Measurements from ENCODE around the gene OVOL1. TPM values are rescaled to one million over a fixed set of nuclear protein-coding genes. Genes with fewer than 3 reads are reported as not detected.

The OVOL1 gene
- total RNA-seq, 2 donors from 2014 or later, result 3.4 to 5.5 TPM

- DNase-seq, result peak; percentile 37
- WGBS, 2 experiments (ENCODE audit: insufficient coverage in 1 of 2, insufficient read length in 1 of 2), result 92 to 100% methylated on average over 3 to 9 of the region's 9 CpGs
- Histone ChIP-seq H3K4me3 (ENCODE audit: low read length) (no peak overlapping the region), H3K4me1 (ENCODE audit: control insufficient read depth, insufficient read depth, low read length) (no peaks in the 10 kb centered on the region), H3K36me3 (ENCODE audit: control insufficient read depth, insufficient read depth, low read length) (peaks cover 16% of the 10 kb centered on the region), H3K27me3 (ENCODE audit: control insufficient read depth, insufficient read depth, low read length, poor library complexity, severe bottlenecking) (peaks cover 52% of the 10 kb centered on the region), H3K9ac (ENCODE audit: extremely low read depth, low read length, poor library complexity, severe bottlenecking) (no peak overlapping the region), H3K9me3 (ENCODE audit: control insufficient read depth, low read length) (no peaks in the 10 kb centered on the region), H3K27ac (ENCODE audit: low read depth, low read length) (no peak overlapping the region)
- Mint-ChIP-seq H3K27ac (no peak overlapping the region), H3K4me3 (no peak overlapping the region), H3K27me3 (ENCODE audit: insufficient read depth) (peaks cover 50% of the 10 kb centered on the region), H3K36me3 (ENCODE audit: low read depth) (peaks cover 6% of the 10 kb centered on the region), H3K4me1 (peaks cover 4% of the 10 kb centered on the region), H3K9me3 (no peaks in the 10 kb centered on the region)
- no peak for TF ChIP-seq CTCF (conservative IDR thresholded peaks at IDR 0.05)
Observed at GRCh38 chr11:65782816-65783228, 4.0 kb upstream of the OVOL1 start.

DNA sequence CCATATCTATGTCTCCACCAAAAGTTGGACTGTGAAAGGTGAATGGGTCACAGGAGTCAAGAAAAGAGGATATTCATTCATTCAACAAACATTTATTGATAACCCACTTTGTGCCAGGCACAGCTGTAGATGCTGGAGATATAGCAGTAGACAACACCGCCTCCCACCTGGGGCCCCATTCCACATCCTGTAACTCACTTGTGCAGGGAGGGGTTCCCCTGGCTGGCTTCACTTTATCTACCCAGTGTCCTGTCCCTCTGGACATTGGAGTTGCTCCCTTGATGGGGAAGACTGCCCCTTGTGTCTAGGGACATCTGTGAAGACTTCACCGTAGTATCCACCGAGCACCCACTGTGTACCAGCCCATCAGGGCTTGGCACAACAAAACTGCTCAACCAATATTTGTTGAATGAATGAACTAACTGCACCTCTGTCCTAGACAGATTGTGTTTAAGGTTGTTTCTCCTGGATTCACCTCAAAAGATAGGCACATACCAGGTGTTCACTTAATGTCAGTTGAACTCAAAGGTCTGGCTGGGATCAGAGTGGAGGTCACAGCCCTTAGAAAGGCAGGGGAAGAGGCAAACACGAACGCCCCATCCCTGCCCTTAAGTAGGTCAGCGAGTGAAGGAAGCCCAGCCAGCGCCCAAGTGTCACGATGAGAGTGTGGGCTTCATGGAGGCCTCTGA lies 1.4 kb upstream of the OVOL1 start:
- Histone ChIP-seq H3K4me3 (ENCODE audit: low read length) (no peak overlapping the region), H3K36me3 (ENCODE audit: control insufficient read depth, insufficient read depth, low read length) (no peaks in the 10 kb centered on the region), H3K4me1 (ENCODE audit: control insufficient read depth, insufficient read depth, low read length) (peaks cover 18% of the 10 kb centered on the region), H3K27ac (ENCODE audit: low read depth, low read length) (no peak overlapping the region), H3K9ac (ENCODE audit: extremely low read depth, low read length, poor library complexity, severe bottlenecking) (no peak overlapping the region), H3K27me3 (ENCODE audit: control insufficient read depth, insufficient read depth, low read length, poor library complexity, severe bottlenecking) (peaks cover 67% of the 10 kb centered on the region), H3K9me3 (ENCODE audit: control insufficient read depth, low read length) (no peaks in the 10 kb centered on the region)
- Mint-ChIP-seq H3K9me3 (no peaks in the 10 kb centered on the region), H3K27me3 (ENCODE audit: insufficient read depth) (peaks cover 62% of the 10 kb centered on the region), H3K27ac (no peak overlapping the region), H3K36me3 (ENCODE audit: low read depth) (peaks cover 3% of the 10 kb centered on the region), H3K4me1 (peaks cover 19% of the 10 kb centered on the region), H3K4me3 (peak overlapping the region; percentile 75)
- WGBS, 2 experiments (ENCODE audit: insufficient coverage in 1 of 2, insufficient read length in 1 of 2), result 83 to 88% methylated on average over 8 of the region's 8 CpGs
- DNase-seq, result no peak
- no peak for TF ChIP-seq CTCF (conservative IDR thresholded peaks at IDR 0.05)

- 27 to 51% methylated on average over 28 to 74 of the region's 74 CpGs for whole genome bisulfite sequencing, 2 experiments (ENCODE audit: insufficient coverage in 1 of 2, insufficient read length in 1 of 2)
- no peak overlapping the region for H3K9ac ChIP-seq (ENCODE audit: extremely low read depth, low read length, poor library complexity, severe bottlenecking)
- no peak overlapping the region for H3K27ac ChIP-seq (ENCODE audit: low read depth, low read length)
- H3K9me3 Mint-ChIP-seq, result no peaks in the 10 kb centered on the region
- H3K4me3 ChIP-seq (ENCODE audit: low read length), result peak overlapping the region; percentile 35
- H3K36me3 ChIP-seq (ENCODE audit: control insufficient read depth, insufficient read depth, low read length), result no peaks in the 10 kb centered on the region
- peak overlapping the region; percentile 75 for H3K4me3 Mint-ChIP-seq
- H3K36me3 Mint-ChIP-seq (ENCODE audit: low read depth), result peaks cover 3% of the 10 kb centered on the region
- no peaks in the 10 kb centered on the region for H3K9me3 ChIP-seq (ENCODE audit: control insufficient read depth, low read length)
- H3K4me1 Mint-ChIP-seq, result peaks cover 22% of the 10 kb centered on the region
- peaks cover 62% of the 10 kb centered on the region for H3K27me3 Mint-ChIP-seq (ENCODE audit: insufficient read depth)
- no peak for TF ChIP-seq CTCF (conservative IDR thresholded peaks at IDR 0.05)
- H3K27me3 ChIP-seq (ENCODE audit: control insufficient read depth, insufficient read depth, low read length, poor library complexity, severe bottlenecking), result peaks cover 67% of the 10 kb centered on the region
- H3K4me1 ChIP-seq (ENCODE audit: control insufficient read depth, insufficient read depth, low read length), result peaks cover 18% of the 10 kb centered on the region
- DNase-seq, result peak; percentile 70
- no peak overlapping the region for H3K27ac Mint-ChIP-seq
Observed at GRCh38 chr11:65786008-65786785, 666 bp upstream of the OVOL1 start.

All from endodermal cell (in vitro differentiated cells).